HEK293 (cell line): ENCODE measurements around the gene LRRK1.

ENCODE experiments used
- CTCF ChIA-PET: fragments of 350-600 bp; formaldehyde crosslinking; extraction: SDS; loops from one replicate; lab custom pipeline; 2021; ENCODE audit warnings: antibody characterized with exemption; lab: Yijun Ruan, JAX
- POLR2A ChIA-PET: fragments of 300-600 bp; formaldehyde crosslinking; extraction: SDS; loops from one replicate; lab custom pipeline; 2020; ENCODE audit warnings: antibody characterized with exemption, inconsistent platforms; lab: Yijun Ruan, JAX
- H3K27ac ChIP-seq: fragments of 200-500 bp; sonication (Bioruptor generic); 2 replicates; pipeline ENCODE4 v1.5.1; 2014; ENCODE audit warnings: low read depth, low read length, control low read depth, inconsistent platforms; ENCODE audit errors: extremely low read depth
- H3K36me3 ChIP-seq, 2 experiments: fragments of 200-500 bp in 1 of 2; sonication (Bioruptor generic) in 1 of 2; 1 replicate in 1 of 2; 2 replicates in 1 of 2; pipeline ENCODE4 v1.5.1; 2014 to 2017; ENCODE audit warnings: inconsistent platforms in 2 of 2, low read length in 2 of 2; ENCODE audit not compliant: control insufficient read depth in 2 of 2, insufficient read depth in 1 of 2
- H3K4me1 ChIP-seq: fragments of 200-500 bp; sonication (Bioruptor generic); 2 replicates; pipeline ENCODE4 v1.5.1; 2014; ENCODE audit warnings: mild to moderate bottlenecking, low read length, inconsistent platforms; ENCODE audit not compliant: control insufficient read depth, insufficient read depth
- H3K4me3 ChIP-seq: 2 replicates; pipeline ENCODE4 v1.5.1; 2011; ENCODE audit warnings: low read depth, mild to moderate bottlenecking, control low read depth, low read length, moderate library complexity
- H3K9me3 ChIP-seq: fragments of 200-500 bp; sonication (Bioruptor generic); 2 replicates; pipeline ENCODE4 v1.5.1; 2014; ENCODE audit warnings: low read depth, low read length, inconsistent platforms; ENCODE audit not compliant: control insufficient read depth, insufficient read depth
- PRDM6 ChIP-seq: fragments of 450-650 bp; formaldehyde crosslinking; IDR thresholded peaks from 2 replicates; pipeline ENCODE4 v1.5.1; 2017; ENCODE audit warnings: missing biosample characterization, missing genetic modification characterization
- SP2 ChIP-seq: fragments of 450-650 bp; formaldehyde crosslinking; IDR thresholded peaks from 2 replicates; pipeline ENCODE4 v1.5.1; 2016; ENCODE audit warnings: missing biosample characterization, missing genetic modification characterization
- ZBTB20 ChIP-seq: fragments of 450-650 bp; formaldehyde crosslinking; IDR thresholded peaks from 2 replicates; pipeline ENCODE4 v1.5.1; 2016; ENCODE audit warnings: missing biosample characterization, missing genetic modification characterization
- ZBTB6 ChIP-seq: fragments of 450-650 bp; formaldehyde crosslinking; IDR thresholded peaks from 2 replicates; pipeline ENCODE4 v1.5.1; 2017; ENCODE audit warnings: missing biosample characterization, missing genetic modification characterization
- ZBTB8A ChIP-seq: fragments of 450-650 bp; formaldehyde crosslinking; IDR thresholded peaks from 2 replicates; pipeline ENCODE4 v1.5.1; 2016; ENCODE audit warnings: missing biosample characterization, missing genetic modification characterization
- ZFP69B ChIP-seq: fragments of 450-650 bp; formaldehyde crosslinking; IDR thresholded peaks from 2 replicates; pipeline ENCODE4 v1.5.1; 2016; ENCODE audit warnings: missing biosample characterization, missing genetic modification characterization
- ZNF112 ChIP-seq: fragments of 450-650 bp; formaldehyde crosslinking; IDR thresholded peaks from 2 replicates; pipeline ENCODE4 v1.5.0; 2017; ENCODE audit warnings: missing biosample characterization, missing genetic modification characterization
- ZNF146 ChIP-seq: fragments of 450-650 bp; formaldehyde crosslinking; IDR thresholded peaks from 2 replicates; pipeline ENCODE4 v1.5.1; 2016; ENCODE audit warnings: missing biosample characterization, missing genetic modification characterization
- ZNF19 ChIP-seq: fragments of 450-650 bp; formaldehyde crosslinking; IDR thresholded peaks from 2 replicates; pipeline ENCODE4; 2016; ENCODE audit warnings: missing biosample characterization, missing genetic modification characterization, low read depth
- ZNF24 ChIP-seq: fragments of 450-650 bp; formaldehyde crosslinking; IDR thresholded peaks from 2 replicates; pipeline ENCODE4 v1.5.1; 2016; ENCODE audit warnings: missing biosample characterization, missing genetic modification characterization
- ZNF280C ChIP-seq: fragments of 450-650 bp; formaldehyde crosslinking; IDR thresholded peaks from 2 replicates; pipeline ENCODE4 v1.5.1; 2016; ENCODE audit warnings: missing biosample characterization, missing genetic modification characterization
- ZNF292 ChIP-seq: fragments of 450-650 bp; formaldehyde crosslinking; IDR thresholded peaks from 2 replicates; pipeline ENCODE4 v1.5.1; 2016; ENCODE audit warnings: low read depth, missing biosample characterization, missing genetic modification characterization, borderline replicate concordance
- ZNF302 ChIP-seq: fragments of 450-650 bp; formaldehyde crosslinking; IDR thresholded peaks from 2 replicates; pipeline ENCODE4 v1.5.1; 2016; ENCODE audit warnings: missing biosample characterization, missing genetic modification characterization, low read depth
- ZNF350 ChIP-seq: fragments of 450-650 bp; formaldehyde crosslinking; IDR thresholded peaks from 2 replicates; pipeline ENCODE4 v1.5.0; 2017; ENCODE audit warnings: missing biosample characterization, mild to moderate bottlenecking, missing genetic modification characterization
- ZNF394 ChIP-seq: fragments of 450-650 bp; formaldehyde crosslinking; IDR thresholded peaks from 2 replicates; pipeline ENCODE4 v1.5.1; 2016; ENCODE audit warnings: missing biosample characterization, missing genetic modification characterization, mild to moderate bottlenecking, moderate library complexity, borderline replicate concordance
- ZSCAN30 ChIP-seq: fragments of 450-650 bp; IDR thresholded peaks from 2 replicates; pipeline ENCODE4 v1.5.1; 2018; ENCODE audit warnings: missing biosample characterization, mild to moderate bottlenecking, missing genetic modification characterization, moderate library complexity
- TF ChIP-seq, protein P1 (sequence below): fragments of 450-650 bp; formaldehyde crosslinking; optimal IDR thresholded peaks from 2 replicates; pipeline ENCODE3; 2016; ENCODE audit warnings: missing biosample characterization, mild to moderate bottlenecking, missing genetic modification characterization
- TF ChIP-seq, protein P2 (sequence below): fragments of 450-650 bp; formaldehyde crosslinking; IDR thresholded peaks from 2 replicates; pipeline ENCODE4 v1.5.1; 2016; ENCODE audit warnings: missing biosample characterization, missing genetic modification characterization

LRRK1 gene

GRCh38 chr15:101085311-101085700 lies 166.1 kb downstream of the LRRK1 start (continued):
- TF ChIP-seq ZNF350 (no peak), ZFP69B (tag by site-specific recombination) (no peak), ZBTB6 (tag by site-specific recombination) (no peak), ZSCAN30 (no peak), ZBTB8A (no peak)
- TF ChIP-seq, protein P1, sequence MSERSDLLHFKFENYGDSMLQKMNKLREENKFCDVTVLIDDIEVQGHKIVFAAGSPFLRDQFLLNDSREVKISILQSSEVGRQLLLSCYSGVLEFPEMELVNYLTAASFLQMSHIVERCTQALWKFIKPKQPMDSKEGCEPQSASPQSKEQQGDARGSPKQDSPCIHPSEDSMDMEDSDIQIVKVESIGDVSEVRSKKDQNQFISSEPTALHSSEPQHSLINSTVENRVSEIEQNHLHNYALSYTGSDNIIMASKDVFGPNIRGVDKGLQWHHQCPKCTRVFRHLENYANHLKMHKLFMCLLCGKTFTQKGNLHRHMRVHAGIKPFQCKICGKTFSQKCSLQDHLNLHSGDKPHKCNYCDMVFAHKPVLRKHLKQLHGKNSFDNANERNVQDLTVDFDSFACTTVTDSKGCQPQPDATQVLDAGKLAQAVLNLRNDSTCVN (tag by site-specific recombination) = no peak

DNA sequence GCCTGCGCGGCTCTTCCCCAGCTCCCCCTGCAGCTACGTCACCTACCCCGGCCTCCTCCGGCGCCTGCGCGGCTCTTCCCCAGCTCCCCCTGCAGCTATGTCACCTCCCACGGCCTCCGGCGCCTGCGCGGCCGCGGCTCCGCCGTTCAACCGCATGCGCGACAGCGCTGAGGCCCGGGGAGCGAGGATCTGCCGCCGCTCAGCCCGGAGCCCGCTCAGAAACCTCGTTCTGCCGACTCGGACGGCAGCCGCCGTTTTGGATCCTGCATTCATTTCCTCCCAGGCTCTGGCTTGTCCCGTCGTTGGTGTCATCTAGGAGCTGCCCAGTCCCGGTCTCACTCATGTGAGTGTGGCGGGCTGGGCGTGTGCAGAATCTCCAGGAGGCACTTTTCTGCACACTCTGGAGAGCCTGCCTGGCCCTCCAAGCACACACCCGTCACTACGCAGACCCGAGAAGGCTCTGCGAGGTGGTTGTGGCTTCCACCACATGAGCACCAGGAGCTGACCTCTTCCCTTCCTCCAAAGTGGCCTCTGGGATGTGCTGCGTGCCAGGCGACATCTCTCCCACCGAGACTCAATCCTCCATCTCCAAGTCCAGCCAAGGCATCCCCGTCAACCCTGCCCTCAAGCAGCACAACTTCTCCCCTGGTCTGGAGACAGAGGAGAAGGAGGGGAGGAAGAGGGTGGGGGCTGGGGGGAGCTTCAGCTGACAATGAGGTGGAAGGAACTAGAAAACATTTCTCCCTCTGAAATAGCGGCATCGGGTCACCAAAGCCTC lies 167.4 kb downstream of the LRRK1 start:
- Histone ChIP-seq H3K4me1 (no peaks in the 10 kb centered on the region), H3K36me3 (no peaks in the 10 kb centered on the region), H3K4me3 (no peak overlapping the region), H3K27ac (no peak overlapping the region), H3K9me3 (no peaks in the 10 kb centered on the region)
- CTCF ChIA-PET = interaction anchor here (0.6 to 8.5 kb wide), 6 partner anchors 40 to 170 kb away, joined by 3 to 78 read pairs (median 4); partner anchors contain the start of gene CHSY1
- TF ChIP-seq ZNF112 (no peak), ZNF394 (no peak), ZNF350 (no peak), ZNF146 (tag by site-specific recombination) (no peak)
- POLR2A ChIA-PET = no interaction called here

DNA sequence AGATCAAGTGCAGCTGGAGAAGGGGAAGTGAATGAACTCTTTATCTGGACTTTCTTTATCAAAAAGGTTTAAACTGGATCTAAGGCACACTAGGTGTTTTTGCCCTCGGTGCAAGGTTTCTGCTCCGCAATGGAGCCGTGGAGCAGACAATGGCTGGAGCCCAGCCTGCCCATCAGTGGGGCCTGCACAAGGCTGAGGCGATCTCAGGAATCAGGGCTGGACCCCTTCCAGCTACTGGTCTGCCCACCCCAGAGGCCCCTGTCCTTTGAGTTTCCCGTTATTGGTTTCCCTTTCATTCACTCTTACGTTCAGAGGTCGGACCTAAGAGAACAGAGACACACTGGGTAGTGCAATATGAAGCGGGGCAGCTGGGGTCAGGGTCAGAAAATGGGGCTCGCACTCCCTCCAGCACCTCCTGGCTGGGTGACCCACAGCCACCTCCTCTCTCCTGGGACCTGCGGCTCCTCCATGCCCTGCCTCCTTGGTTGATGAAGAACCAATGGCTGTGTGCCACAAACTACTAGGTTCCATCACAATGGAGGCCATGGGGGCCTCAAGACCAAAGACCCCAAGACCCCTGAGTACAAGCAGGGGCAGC lies 168.1 kb downstream of the LRRK1 start:
- H3K27ac ChIP-seq = no peak overlapping the region
- no peaks in the 10 kb centered on the region for H3K36me3 ChIP-seq
- H3K4me3 ChIP-seq = no peak overlapping the region
- H3K9me3 ChIP-seq = no peaks in the 10 kb centered on the region
- ChIA-PET CTCF (interaction anchor here (0.6 to 8.5 kb wide), 6 partner anchors 39 to 169 kb away, joined by 3 to 78 read pairs (median 4); partner anchors contain the start of gene CHSY1), POLR2A (no interaction called here)
- no peak for TF ChIP-seq ZNF280C
- no peak for TF ChIP-seq SP2 (tag by site-specific recombination)
- TF ChIP-seq ZNF292 = no peak
- no peak for TF ChIP-seq ZNF302 (tag by site-specific recombination)
- TF ChIP-seq ZBTB20 = no peak
- TF ChIP-seq PRDM6 = no peak
- TF ChIP-seq ZNF19 (tag by site-specific recombination) = no peak
- no peak for TF ChIP-seq ZNF24 (tag by site-specific recombination)
- TF ChIP-seq, protein P2, sequence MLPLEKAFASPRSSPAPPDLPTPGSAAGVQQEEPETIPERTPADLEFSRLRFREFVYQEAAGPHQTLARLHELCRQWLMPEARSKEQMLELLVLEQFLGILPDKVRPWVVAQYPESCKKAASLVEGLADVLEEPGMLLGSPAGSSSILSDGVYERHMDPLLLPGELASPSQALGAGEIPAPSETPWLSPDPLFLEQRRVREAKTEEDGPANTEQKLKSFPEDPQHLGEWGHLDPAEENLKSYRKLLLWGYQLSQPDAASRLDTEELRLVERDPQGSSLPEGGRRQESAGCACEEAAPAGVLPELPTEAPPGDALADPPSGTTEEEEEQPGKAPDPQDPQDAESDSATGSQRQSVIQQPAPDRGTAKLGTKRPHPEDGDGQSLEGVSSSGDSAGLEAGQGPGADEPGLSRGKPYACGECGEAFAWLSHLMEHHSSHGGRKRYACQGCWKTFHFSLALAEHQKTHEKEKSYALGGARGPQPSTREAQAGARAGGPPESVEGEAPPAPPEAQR (tag by site-specific recombination) = no peak
- H3K4me1 ChIP-seq = no peaks in the 10 kb centered on the region
